HG03354 (cell line): ENCODE measurements around the gene TSPY1.
"Not testable (repeated sequence)": the region's sequence is repeated elsewhere in the genome, so short reads cannot be mapped to it uniquely, and the experiment has no call there.

Experiments
- ATAC-seq: cut with Tn5 transposase; IDR thresholded peaks from one replicate; pipeline ENCODE4 v1.9.1; 2021; ENCODE audit warnings: mild to moderate bottlenecking; ENCODE audit not compliant: unreplicated experiment, poor library complexity, severe bottlenecking

TSPY1 gene, protein sequence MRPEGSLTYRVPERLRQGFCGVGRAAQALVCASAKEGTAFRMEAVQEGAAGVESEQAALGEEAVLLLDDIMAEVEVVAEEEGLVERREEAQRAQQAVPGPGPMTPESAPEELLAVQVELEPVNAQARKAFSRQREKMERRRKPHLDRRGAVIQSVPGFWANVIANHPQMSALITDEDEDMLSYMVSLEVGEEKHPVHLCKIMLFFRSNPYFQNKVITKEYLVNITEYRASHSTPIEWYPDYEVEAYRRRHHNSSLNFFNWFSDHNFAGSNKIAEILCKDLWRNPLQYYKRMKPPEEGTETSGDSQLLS

DNA sequence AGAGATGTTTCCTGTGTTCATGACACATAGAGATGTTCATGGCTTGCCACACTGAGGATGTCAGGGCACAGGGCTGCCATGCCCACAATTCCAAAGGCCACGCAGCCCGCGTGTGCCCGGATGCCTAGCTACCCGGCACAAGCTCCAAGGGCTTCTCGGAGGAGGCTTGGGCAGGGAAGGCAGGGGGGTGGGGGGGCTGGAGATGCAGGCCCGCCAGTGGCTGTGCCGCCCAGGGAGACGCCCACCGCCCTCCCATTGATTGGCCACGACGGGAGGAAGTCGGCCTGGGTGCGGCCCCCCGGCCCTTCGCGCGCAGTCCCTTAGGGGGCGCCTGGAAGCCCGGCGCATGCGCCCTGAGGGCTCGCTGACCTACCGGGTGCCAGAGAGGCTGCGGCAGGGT lies at the start of gene TSPY1:
Gene TSPY1, plus strand, starts transcription at position 301 of the 400 bp plus-strand sequence. Its CDS starts 46 bp downstream, at position 347.
- ATAC-seq, result not testable (repeated sequence)

DNA sequence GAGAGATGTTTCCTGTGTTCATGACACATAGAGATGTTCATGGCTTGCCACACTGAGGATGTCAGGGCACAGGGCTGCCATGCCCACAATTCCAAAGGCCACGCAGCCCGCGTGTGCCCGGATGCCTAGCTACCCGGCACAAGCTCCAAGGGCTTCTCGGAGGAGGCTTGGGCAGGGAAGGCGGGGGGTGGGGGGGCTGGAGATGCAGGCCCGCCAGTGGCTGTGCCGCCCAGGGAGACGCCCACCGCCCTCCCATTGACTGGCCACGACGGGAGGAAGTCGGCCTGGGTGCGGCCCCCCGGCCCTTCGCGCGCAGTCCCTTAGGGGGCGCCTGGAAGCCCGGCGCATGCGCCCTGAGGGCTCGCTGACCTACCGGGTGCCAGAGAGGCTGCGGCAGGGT lies 20.2 kb downstream of the TSPY1 start, which contains the start of gene TSPY9:
Gene TSPY9, plus strand, starts transcription at position 301 of the 400 bp plus-strand sequence. Its CDS starts 46 bp downstream, at position 347.
- ATAC-seq, result not testable (repeated sequence)

DNA sequence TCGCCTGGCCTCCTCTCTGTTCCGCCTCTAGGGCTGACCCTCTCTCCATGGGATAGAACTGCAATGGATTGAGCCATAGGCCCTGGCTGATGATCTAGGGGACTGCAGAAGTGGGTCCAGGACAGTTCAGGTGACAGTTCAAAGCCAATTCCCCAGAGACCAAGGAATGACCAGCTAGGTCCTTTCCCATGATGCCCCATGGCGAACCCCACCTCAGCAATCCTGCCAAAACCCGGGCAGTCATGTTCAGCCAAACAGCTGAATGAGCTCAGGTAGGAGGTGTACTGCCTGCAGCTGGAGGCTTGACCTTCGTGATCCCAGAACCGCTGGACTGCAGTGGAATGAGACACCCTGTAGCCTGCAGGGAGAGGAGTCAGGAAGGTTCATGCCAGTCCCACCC lies 37.6 kb downstream of the TSPY1 start:
- ATAC-seq, result not testable (repeated sequence)

DNA sequence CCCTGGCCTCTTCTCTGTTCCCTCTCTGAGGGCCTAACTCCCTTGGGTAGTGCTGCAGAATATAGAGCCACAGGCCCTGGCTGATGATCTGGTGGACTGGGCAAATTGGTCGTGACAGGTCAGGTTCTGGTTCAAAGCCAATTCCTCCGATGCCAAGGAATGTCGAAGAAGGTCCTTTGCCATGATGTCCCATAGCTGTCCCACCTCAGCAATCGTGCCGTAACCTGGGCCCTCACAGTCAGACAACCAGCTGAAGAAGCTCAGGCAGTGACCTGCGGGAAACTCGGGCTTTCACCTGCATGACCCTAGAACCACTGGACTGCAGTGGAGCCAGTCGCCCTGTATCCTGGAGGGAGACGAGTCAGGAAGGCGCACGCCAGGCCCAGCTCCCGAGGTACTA lies 49.5 kb downstream of the TSPY1 start:
- not testable (repeated sequence) for ATAC-seq
